HCT116 (cell line): Measurements from ENCODE around the gene IRF8.

Source experiments
- CTCF ChIP-seq, 3 experiments: fragments of 200-600 bp in 1 of 3; sonication (generic) in 1 of 3; IDR thresholded peaks in 2 of 3; conservative IDR thresholded peaks in 1 of 3; 2 replicates each; pipeline ENCODE4 v1.5.1; 2012 to 2017; ENCODE audit warnings: low read depth in 2 of 3, low read length in 2 of 3, antibody characterized with exemption in 1 of 3, borderline replicate concordance in 1 of 3, control low read depth in 1 of 3, mild to moderate bottlenecking in 1 of 3, mixed read lengths in 1 of 3, mixed run types in 1 of 3, moderate library complexity in 1 of 3; ENCODE audit not compliant: insufficient read depth in 1 of 3
- EGR1 ChIP-seq: IDR thresholded peaks from 2 replicates; pipeline ENCODE4 v1.6.1; 2012; ENCODE audit warnings: low read depth
- EZH2 ChIP-seq: fragments of 200-600 bp; sonication (generic); IDR thresholded peaks from 2 replicates; pipeline ENCODE4 v1.6.1; 2017; ENCODE audit warnings: antibody characterized with exemption, mixed run types
- EZH2phosphoT487 ChIP-seq: fragments of 200-600 bp; IDR thresholded peaks from 2 replicates; pipeline ENCODE4 v1.6.1; 2018; ENCODE audit warnings: antibody characterized with exemption, borderline replicate concordance
- FOSL1 ChIP-seq: IDR thresholded peaks from 2 replicates; pipeline ENCODE4 v1.6.1; 2012; ENCODE audit warnings: low read depth
- JUND ChIP-seq: IDR thresholded peaks from 2 replicates; pipeline ENCODE4 v1.6.1; 2012
- POLR2AphosphoS5 ChIP-seq: IDR thresholded peaks from 2 replicates; pipeline ENCODE4 v1.6.1; 2011; ENCODE audit warnings: mild to moderate bottlenecking, low read depth, low read length, moderate library complexity
- SIN3A ChIP-seq: IDR thresholded peaks from 2 replicates; pipeline ENCODE4 v1.6.1; 2012; ENCODE audit warnings: low read depth
- SP1 ChIP-seq: IDR thresholded peaks from 2 replicates; pipeline ENCODE4 v1.6.1; 2012; ENCODE audit warnings: low read depth
- TCF7L2 ChIP-seq: IDR thresholded peaks from 2 replicates; pipeline ENCODE4 v1.7.0; 2011; ENCODE audit warnings: borderline replicate concordance, inconsistent platforms; ENCODE audit not compliant: insufficient read depth, insufficient read length; ENCODE audit errors: extremely low read depth
- YY1 ChIP-seq: IDR thresholded peaks from 2 replicates; pipeline ENCODE4 v1.6.1; 2011; ENCODE audit warnings: low read length, low read depth, moderate library complexity, mild to moderate bottlenecking; ENCODE audit not compliant: insufficient replicate concordance; ENCODE audit errors: extremely low read depth
- ZNF274 ChIP-seq: fragments of 200-500 bp; sonication (Bioruptor generic); IDR thresholded peaks from 2 replicates; pipeline ENCODE4 v1.6.1; 2014; ENCODE audit warnings: mild to moderate bottlenecking, low read depth, low read length, inconsistent platforms
- TF ChIP-seq, protein P1 (sequence below): IDR thresholded peaks from 2 replicates; pipeline ENCODE4 v1.6.1; 2012; ENCODE audit warnings: low read depth

DNA sequence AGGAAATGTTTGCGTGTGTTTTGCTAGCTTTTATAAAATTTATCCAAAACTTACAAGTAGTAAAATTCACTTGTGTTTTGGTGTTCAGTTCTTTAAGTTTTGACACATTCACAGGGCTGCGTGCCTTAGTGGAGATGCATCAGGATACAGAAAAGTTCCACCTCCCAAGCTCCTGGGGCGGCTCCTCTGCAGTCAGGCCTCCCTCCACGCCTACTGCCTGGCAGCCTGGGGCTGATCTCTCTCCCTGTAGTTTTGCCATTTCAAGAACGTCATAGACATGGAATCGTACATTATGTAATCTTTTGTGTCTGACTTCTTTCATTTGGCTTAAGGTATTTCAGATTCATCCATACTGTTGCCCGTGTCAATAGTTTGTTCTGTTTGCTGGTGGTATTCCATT lies 27.2 kb upstream of the IRF8 start:
- no peak for TF ChIP-seq FOSL1
- TF ChIP-seq CTCF (IDR thresholded peaks at IDR 0.05 in 2 of 3, conservative IDR thresholded peaks at IDR 0.05 in 1 of 3; ENCODE audit: borderline replicate concordance in 1 of 3, insufficient read depth in 1 of 3, low read depth in 2 of 3, low read length in 2 of 3), result no peak
- no peak for TF ChIP-seq SIN3A
- no peak for TF ChIP-seq JUND
- TF ChIP-seq TCF7L2, result no peak
- TF ChIP-seq ZNF274, result no peak
- no peak for TF ChIP-seq SP1
- no peak for TF ChIP-seq EZH2
- TF ChIP-seq POLR2AphosphoS5, result no peak
- no peak for TF ChIP-seq EGR1
- TF ChIP-seq, protein P1, sequence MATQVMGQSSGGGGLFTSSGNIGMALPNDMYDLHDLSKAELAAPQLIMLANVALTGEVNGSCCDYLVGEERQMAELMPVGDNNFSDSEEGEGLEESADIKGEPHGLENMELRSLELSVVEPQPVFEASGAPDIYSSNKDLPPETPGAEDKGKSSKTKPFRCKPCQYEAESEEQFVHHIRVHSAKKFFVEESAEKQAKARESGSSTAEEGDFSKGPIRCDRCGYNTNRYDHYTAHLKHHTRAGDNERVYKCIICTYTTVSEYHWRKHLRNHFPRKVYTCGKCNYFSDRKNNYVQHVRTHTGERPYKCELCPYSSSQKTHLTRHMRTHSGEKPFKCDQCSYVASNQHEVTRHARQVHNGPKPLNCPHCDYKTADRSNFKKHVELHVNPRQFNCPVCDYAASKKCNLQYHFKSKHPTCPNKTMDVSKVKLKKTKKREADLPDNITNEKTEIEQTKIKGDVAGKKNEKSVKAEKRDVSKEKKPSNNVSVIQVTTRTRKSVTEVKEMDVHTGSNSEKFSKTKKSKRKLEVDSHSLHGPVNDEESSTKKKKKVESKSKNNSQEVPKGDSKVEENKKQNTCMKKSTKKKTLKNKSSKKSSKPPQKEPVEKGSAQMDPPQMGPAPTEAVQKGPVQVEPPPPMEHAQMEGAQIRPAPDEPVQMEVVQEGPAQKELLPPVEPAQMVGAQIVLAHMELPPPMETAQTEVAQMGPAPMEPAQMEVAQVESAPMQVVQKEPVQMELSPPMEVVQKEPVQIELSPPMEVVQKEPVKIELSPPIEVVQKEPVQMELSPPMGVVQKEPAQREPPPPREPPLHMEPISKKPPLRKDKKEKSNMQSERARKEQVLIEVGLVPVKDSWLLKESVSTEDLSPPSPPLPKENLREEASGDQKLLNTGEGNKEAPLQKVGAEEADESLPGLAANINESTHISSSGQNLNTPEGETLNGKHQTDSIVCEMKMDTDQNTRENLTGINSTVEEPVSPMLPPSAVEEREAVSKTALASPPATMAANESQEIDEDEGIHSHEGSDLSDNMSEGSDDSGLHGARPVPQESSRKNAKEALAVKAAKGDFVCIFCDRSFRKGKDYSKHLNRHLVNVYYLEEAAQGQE, result no peak
- TF ChIP-seq YY1, result no peak
- TF ChIP-seq EZH2phosphoT487, result no peak
